Pancreas (tissue), 10 donors: ENCODE measurements around the gene TSPY9. TPM values are rescaled to one million over a fixed set of nuclear protein-coding genes. Genes with fewer than 3 reads are reported as not detected.
"Not testable (repeated sequence)": the region's sequence is repeated elsewhere in the genome, so short reads cannot be mapped to it uniquely, and the experiment has no call there.

Source experiments
- ATAC-seq, 4 donors: fragments of 200-7000 bp; cut with Tn5 transposase; one replicate each; pipeline versions ENCODE4 v1.8.0 to v1.9.1; 2020; ENCODE audit warnings: mild to moderate bottlenecking in 4 of 4, moderate library complexity in 4 of 4
- DNase-seq, 6 donors: peaks; one replicate each; pipeline ENCODE4 v3.0.0-alpha.2; 2020
- FAIRE-seq: peaks from 2 replicates; lab custom pipeline; 2012; peaks lifted over from hg19 to GRCh38; lab: Jason Lieb, UNC
- H3K27ac ChIP-seq, 4 donors: fragments of 200-600 bp; sonication (generic); 1 replicate in 3 of 4; 2 replicates in 1 of 4; pipeline versions ENCODE4 v1.5.0 to v1.8.0; 2020
- H3K27me3 ChIP-seq, 4 donors: fragments of 200-600 bp; one replicate each; pipeline ENCODE4 v1.8.0; 2021
- H3K36me3 ChIP-seq, 3 donors: fragments of 200-600 bp; sonication (generic) in 1 of 3; one replicate each; pipeline versions ENCODE4 v1.5.0 to v1.8.0; 2020 to 2021
- H3K4me1 ChIP-seq, 3 donors: fragments of 200-600 bp; one replicate each; pipeline ENCODE4 v1.8.0; 2021
- H3K4me3 ChIP-seq, 4 donors: fragments of 200-600 bp; sonication (generic) in 2 of 4; one replicate each; pipeline versions ENCODE4 v1.5.0 to v1.8.0; 2020 to 2021
- H3K9me3 ChIP-seq, 4 donors: fragments of 200-600 bp; one replicate each; pipeline ENCODE4 v1.8.0; 2021
- WGBS, 2 donors: extraction: QIAGEN DNeasy Blood & Tissue Kit; methylation state at CpG; one replicate each; pipeline ENCODE4 v1.1.7; 2013; 5-methylcytosine and 5-hydroxymethylcytosine counted together
- intact Hi-C, 3 donors: fragments of 100-400 bp; cut with DNase I; formaldehyde crosslinking; loops; one replicate each; pipeline versions ENCODE4 v1.11.1 to v1.14.2; 2022
- polyA plus RNA-seq, 2 donors: library from polyadenylated mRNA; stranded (reverse); fragments of 200-250 nt; gene quantifications; one replicate each; pipeline ENCODE4 v1.2.3, GENCODE V29; 2013
- total RNA-seq, 6 donors: library from RNA; stranded (reverse); fragmentation: NEBNext Ultra II Directional in 4 of 6; extraction: Animal tissue kit (Norgen Biotek cat#: 25700) in 4 of 6; gene quantifications; one replicate each; pipeline versions ENCODE4 v1.2.1 to v1.2.4, GENCODE V29; 2021 to 2023
- donor health status: healthy with polysubstance abuse.
- donor health status: DM: no; HTN: no; CAD: no; lungs with moderate emphysema.
- donor health status: DM: no; HTN: no; CAD: no.
- donor health status: control.
- donor health status: control.
- donor health status: Bipolar disorder and iron deficiency.
- donor health status: DM: yes; HTN: yes; CAD: no.
- donor health status: DM: no; HTN: no; CAD: no.
- donor health status: DM: no; HTN: no; CAD: no.
- donor health status: DM: yes; HTN: yes; CAD: no.

The TSPY9 gene
- not detected for total RNA-seq
- not detected for polyA plus RNA-seq

GRCh38 chrY:9486967-9487366 lies at the start of gene TSPY9:
TSS of gene TSPY9 (plus strand) at chrY:9487267. CDS start at chrY:9487313, 46 bp downstream.
- H3K27me3 ChIP-seq, H3K36me3 ChIP-seq, FAIRE-seq, DNase-seq, H3K27ac ChIP-seq, H3K4me3 ChIP-seq, intact Hi-C loops, H3K9me3 ChIP-seq, H3K4me1 ChIP-seq, ATAC-seq: not testable (repeated sequence)
- no CpG with 5 or more reads among the region's 26 CpGs for WGBS, 2 donors

DNA sequence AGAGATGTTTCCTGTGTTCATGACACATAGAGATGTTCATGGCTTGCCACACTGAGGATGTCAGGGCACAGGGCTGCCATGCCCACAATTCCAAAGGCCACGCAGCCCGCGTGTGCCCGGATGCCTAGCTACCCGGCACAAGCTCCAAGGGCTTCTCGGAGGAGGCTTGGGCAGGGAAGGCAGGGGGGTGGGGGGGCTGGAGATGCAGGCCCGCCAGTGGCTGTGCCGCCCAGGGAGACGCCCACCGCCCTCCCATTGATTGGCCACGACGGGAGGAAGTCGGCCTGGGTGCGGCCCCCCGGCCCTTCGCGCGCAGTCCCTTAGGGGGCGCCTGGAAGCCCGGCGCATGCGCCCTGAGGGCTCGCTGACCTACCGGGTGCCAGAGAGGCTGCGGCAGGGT lies 20.4 kb upstream of the TSPY9 start, which contains the start of gene TSPY1:
TSS of gene TSPY1 (plus strand) at position 301 of the 400 bp plus-strand sequence. CDS start at position 347, 46 bp downstream.
- 74% methylated on average over 11 of the region's 25 CpGs; no CpG with 5 or more reads in 1 of the 2 donors for WGBS, 2 donors
- H3K36me3 ChIP-seq, intact Hi-C loops, DNase-seq, H3K27ac ChIP-seq, H3K4me3 ChIP-seq, H3K9me3 ChIP-seq, H3K27me3 ChIP-seq, FAIRE-seq, ATAC-seq, H3K4me1 ChIP-seq: not testable (repeated sequence)

- WGBS, 2 donors: 42% methylated on average over 2 of the region's 6 CpGs; no CpG with 5 or more reads in 1 of the 2 donors
- DNase-seq, intact Hi-C loops, H3K27ac ChIP-seq, H3K4me3 ChIP-seq, H3K4me1 ChIP-seq, ATAC-seq, H3K36me3 ChIP-seq, H3K9me3 ChIP-seq, H3K27me3 ChIP-seq, FAIRE-seq: not testable (repeated sequence)
These were observed 17.3 kb downstream of the TSPY9 start for GRCh38 chrY:9504396-9504795.

DNA sequence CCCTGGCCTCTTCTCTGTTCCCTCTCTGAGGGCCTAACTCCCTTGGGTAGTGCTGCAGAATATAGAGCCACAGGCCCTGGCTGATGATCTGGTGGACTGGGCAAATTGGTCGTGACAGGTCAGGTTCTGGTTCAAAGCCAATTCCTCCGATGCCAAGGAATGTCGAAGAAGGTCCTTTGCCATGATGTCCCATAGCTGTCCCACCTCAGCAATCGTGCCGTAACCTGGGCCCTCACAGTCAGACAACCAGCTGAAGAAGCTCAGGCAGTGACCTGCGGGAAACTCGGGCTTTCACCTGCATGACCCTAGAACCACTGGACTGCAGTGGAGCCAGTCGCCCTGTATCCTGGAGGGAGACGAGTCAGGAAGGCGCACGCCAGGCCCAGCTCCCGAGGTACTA lies 29.2 kb downstream of the TSPY9 start:
- DNase-seq, H3K4me3 ChIP-seq, H3K9me3 ChIP-seq, ATAC-seq, H3K27me3 ChIP-seq, H3K27ac ChIP-seq, H3K4me1 ChIP-seq, H3K36me3 ChIP-seq, intact Hi-C loops, FAIRE-seq: not testable (repeated sequence)
- 61% methylated on average over 7 of the region's 12 CpGs; no CpG with 5 or more reads in 1 of the 2 donors for WGBS, 2 donors

GRCh38 chrY:9527580-9527979 lies 40.5 kb downstream of the TSPY9 start, which contains the start of gene TSPY10:
TSS of gene TSPY10 (plus strand) at chrY:9527880. CDS start at chrY:9527926, 46 bp downstream.
- intact Hi-C loops, H3K4me3 ChIP-seq, ATAC-seq, H3K27ac ChIP-seq, H3K4me1 ChIP-seq, H3K36me3 ChIP-seq, FAIRE-seq, H3K9me3 ChIP-seq, DNase-seq, H3K27me3 ChIP-seq: not testable (repeated sequence)
- no CpG with 5 or more reads among the region's 26 CpGs for WGBS, 2 donors

Other genes starting within 250 kb of the TSPY9 start
- gene TSPY4, start 149.8 kb upstream of the TSPY9 start, total RNA-seq: not detected
- not detected for gene TSPY4, start 149.8 kb upstream of the TSPY9 start, polyA plus RNA-seq
- not detected for gene TSPY8, start 129.5 kb upstream of the TSPY9 start, total RNA-seq
- not detected for gene TSPY8, start 129.5 kb upstream of the TSPY9 start, polyA plus RNA-seq
- not detected for gene TSPY3, start 88.8 kb upstream of the TSPY9 start, total RNA-seq
- gene TSPY3, start 88.8 kb upstream of the TSPY9 start, polyA plus RNA-seq: not detected
- not detected for gene TSPY1, start 20.3 kb upstream of the TSPY9 start, total RNA-seq
- not detected for gene TSPY1, start 20.3 kb upstream of the TSPY9 start, polyA plus RNA-seq
- not detected for gene TSPY10, start 40.6 kb downstream of the TSPY9 start, total RNA-seq
- not detected for gene TSPY10, start 40.6 kb downstream of the TSPY9 start, polyA plus RNA-seq